Subcutaneous adipose tissue (tissue), 4 donors: ENCODE data around the gene PLK5. TPM values are rescaled to one million over a fixed set of nuclear protein-coding genes. Genes with fewer than 3 reads are reported as not detected.

Experiments
- total RNA-seq, 4 donors: library from RNA; depleted of rRNA; stranded (reverse); fragments of >200 nt; gene quantifications; one replicate each; pipeline ENCODE4 v1.1.0, GENCODE V29; 2016
- TF ChIP-seq, protein P1 (sequence below): fragments of 450-650 bp; IDR thresholded peaks from one replicate; pipeline ENCODE4 v1.5.1; 2016; ENCODE audit warnings: low read depth, mild to moderate bottlenecking, control low read depth, antibody characterized with exemption, moderate library complexity

PLK5 gene
- total RNA-seq, 4 donors from 2014 or later, result not detected

DNA sequence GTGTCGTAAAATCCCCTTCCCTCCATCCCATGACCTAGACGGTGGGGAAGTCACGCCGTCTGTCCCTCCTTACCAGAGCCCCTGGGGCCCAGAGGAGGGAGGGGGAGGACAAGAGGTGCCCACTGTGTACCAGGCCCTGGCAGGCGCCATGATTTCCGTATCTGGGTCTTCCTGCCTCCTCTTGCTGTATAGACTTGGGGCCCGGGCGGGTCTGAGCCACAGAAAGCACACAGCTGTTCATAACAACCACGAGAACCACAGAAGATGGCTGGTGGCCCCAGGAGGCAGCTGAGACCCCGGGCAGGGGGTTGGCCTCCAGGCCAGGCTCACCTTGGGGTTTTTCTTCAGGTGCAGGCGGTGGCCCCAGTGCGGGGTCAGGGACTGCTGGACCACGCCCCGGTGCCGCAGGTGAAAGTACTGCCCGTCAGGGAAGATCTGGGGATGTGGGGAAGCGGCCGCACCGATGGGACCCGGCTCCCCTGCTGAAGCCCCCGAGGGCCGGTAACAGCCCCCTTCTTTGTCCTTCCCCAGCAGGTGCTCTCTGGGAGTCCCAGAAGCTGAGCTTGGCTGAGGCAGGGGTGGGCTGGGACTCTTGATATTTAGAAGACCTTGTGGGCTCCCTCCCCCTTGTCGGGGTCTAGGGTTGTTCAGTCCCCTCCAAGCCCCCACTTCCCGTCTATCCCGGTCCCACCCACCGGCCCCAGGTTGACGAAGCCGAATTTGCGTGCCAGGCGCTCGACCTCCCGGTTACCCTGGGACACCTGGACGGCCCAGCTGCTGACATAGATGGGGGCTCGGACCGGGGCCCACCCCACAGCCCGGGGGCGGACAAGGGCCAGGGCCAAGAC, 34.2 kb upstream of the PLK5 start:
- TF ChIP-seq, protein P1, sequence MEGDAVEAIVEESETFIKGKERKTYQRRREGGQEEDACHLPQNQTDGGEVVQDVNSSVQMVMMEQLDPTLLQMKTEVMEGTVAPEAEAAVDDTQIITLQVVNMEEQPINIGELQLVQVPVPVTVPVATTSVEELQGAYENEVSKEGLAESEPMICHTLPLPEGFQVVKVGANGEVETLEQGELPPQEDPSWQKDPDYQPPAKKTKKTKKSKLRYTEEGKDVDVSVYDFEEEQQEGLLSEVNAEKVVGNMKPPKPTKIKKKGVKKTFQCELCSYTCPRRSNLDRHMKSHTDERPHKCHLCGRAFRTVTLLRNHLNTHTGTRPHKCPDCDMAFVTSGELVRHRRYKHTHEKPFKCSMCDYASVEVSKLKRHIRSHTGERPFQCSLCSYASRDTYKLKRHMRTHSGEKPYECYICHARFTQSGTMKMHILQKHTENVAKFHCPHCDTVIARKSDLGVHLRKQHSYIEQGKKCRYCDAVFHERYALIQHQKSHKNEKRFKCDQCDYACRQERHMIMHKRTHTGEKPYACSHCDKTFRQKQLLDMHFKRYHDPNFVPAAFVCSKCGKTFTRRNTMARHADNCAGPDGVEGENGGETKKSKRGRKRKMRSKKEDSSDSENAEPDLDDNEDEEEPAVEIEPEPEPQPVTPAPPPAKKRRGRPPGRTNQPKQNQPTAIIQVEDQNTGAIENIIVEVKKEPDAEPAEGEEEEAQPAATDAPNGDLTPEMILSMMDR, result no peak

DNA sequence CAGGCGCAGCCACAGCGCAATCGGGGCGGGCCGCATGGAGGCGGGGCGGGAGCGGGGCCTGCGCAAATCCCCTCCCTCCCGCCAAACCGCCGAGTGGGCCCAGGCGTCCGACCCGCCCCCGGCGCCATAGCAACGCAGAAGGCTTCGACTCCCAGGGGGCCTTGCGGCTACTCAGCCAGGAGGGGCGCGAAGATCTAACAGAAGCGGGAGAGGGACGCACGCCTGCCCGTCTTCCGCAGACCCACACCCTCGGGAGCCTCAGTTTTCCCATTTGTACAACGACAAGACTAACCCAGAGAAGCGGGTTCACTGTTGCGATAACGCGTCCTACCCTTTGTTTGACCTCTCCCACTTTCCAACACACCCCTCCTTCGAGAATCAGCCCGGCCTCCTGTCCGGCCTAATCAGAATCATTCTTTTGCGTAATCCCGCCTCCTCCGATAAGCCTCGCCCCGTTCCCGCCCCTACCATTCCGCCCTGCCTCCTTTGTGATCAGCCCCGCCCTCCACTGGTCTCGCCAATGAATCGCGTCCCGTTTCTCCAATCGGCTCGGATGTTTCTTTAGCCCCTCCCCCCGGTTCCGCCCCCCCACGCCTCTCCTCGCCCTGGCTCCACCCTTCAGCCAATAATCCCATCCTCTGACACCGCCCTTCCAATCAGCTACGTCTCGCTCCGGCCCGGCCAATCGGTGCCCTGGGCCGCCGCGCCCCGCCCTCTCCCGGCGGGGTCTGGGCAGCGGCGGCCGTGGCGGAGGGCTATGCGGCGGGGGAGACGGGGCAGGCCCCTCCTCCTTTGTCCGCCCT, 33.4 kb upstream of the PLK5 start, which contains the start of gene PCSK4:
PCSK4 (minus strand) TSS at position 40 of the 803 bp plus-strand sequence; CDS start at position 36, 4 bp downstream.
- TF ChIP-seq, protein P1, result no peak

DNA sequence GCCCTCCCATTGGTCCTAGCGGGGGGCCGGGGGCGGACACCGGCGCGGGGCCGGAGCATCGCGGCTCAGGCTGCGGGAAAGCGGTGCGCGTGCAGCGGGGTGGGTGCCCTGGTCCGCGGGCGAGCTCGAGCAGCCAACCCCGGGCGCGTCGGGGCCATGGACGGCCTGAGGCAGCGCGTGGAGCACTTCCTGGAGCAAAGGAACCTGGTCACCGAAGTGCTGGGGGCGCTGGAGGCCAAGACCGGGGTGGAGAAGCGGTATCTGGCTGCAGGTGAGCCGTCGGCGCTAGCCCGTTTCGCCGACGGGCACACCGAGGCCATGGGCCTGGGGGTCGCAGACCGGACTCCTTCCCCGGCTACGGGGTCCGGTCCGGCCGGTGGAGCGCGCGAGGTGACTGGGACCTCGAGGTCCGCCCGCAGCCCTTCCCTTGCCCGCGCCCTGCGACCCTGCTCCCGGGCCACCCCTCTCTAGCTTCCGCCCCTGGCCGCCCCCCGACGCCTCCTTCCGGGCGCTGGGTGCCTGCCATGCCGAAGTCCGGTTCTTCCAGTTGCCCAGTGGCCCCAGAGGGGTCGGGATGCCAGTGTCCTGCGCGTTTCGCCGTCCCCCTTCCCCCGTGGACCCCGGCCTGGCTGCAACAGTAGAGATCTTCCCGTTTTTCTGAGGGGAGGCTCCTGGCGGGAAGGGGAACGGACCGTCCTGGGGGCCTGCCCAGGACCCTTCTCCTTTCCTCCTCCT, 32.6 kb upstream of the PLK5 start, which contains the start of gene REEP6:
REEP6 (plus strand) TSS at position 68 of the 735 bp plus-strand sequence; CDS start at position 157, 89 bp downstream.
- TF ChIP-seq, protein P1, result no peak

DNA sequence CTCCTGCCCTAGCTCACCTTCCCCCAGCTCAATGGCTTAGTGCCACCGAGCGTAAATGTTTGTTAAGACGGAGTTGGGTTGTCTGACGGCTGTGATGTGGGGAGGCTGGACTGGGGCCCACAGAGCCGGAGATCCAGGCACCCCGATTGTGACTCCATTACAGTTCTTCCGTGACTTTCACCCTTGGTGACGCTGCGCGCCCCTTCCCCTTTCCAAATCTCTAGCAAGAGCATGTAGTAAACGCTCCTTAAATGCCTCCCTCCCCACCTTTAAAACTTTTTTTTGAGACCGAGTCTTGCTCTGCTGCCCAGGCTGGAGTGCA, 32.1 kb upstream of the PLK5 start:
- TF ChIP-seq, protein P1, result no peak

DNA sequence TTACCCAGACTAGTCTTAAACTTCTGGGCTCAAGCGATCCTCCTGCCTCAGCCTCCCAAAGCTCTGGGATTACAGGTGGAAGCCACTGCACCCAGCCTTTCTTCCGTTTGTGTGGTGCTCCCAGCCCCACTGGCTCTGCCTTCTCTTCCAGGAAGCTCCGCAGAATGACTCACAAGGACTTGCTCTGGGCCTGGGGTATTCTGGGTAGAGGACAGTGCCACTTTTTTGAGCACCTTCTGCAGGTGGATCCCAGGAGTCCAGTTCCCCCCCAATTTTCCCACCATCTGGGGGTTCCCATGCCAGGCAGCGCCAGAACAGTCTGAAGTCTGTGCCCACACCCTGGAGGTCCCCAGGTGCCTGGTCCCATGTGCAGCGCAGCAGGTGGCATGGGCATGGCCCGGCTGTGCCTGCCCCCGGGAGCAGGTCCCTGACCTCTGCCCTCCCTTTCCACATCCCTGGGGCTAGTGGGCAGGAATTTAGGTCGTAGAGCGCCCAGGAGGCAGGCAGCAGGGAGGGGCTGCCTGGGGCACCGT, 31.3 kb upstream of the PLK5 start:
- TF ChIP-seq, protein P1, result no peak

DNA sequence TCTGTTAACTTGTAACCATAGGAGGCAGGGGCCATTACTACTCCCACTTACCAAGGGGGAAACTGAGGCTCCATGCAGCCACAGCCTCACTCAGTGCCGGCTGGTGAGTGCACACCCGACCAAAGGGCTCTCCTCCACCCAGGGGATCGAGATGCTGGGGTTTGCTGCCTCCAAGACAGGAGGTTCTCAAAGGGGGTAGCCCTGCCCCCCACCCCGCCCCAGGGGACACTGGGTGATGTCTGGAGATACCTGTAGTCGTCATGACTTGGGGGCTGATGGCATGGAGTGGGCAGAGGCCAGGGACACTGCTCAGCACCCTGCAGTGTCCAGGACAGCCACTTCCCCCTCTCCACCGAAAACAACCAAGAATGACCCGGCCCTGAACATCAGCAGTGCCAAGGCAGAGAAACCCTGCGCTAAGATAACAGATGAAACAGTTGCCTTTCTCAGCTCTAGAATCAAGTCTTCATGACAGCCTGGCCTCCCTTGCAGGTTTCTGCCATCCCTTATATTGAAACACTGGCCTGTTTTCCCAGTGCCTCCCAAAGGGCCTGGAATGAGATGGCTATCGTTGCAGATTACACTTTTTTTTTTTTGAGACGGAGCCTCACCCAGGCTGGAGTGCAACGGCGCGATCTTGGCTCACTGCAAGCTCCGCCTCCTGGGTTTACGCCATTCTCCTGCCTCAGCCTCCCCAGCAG, 29.6 kb upstream of the PLK5 start:
- TF ChIP-seq, protein P1, result no peak
